WTC11 (cell line): ENCODE data around the gene CGNL1.

ENCODE experiments used
- CREB1 ChIP-seq: sonication (generic); formaldehyde crosslinking; IDR thresholded peaks from 2 replicates; pipeline ENCODE4 v1.8.0; 2023; ENCODE audit warnings: mild to moderate bottlenecking, missing genetic modification reagents
- CTCF ChIP-seq: fragments of 200-600 bp; IDR thresholded peaks from 2 replicates; pipeline ENCODE4 v1.8.0; 2022; ENCODE audit warnings: antibody characterized with exemption
- ZNF232 ChIP-seq: sonication (generic); formaldehyde crosslinking; IDR thresholded peaks from 2 replicates; pipeline ENCODE4 v1.8.0; 2022; ENCODE audit warnings: mild to moderate bottlenecking, missing genetic modification reagents
- ZSCAN18 ChIP-seq: fragments of 250-450 bp; sonication (Bioruptor Pico); IDR thresholded peaks from 2 replicates; pipeline ENCODE4 v2.1.2; 2022; ENCODE audit warnings: mild to moderate bottlenecking, moderate library complexity

DNA sequence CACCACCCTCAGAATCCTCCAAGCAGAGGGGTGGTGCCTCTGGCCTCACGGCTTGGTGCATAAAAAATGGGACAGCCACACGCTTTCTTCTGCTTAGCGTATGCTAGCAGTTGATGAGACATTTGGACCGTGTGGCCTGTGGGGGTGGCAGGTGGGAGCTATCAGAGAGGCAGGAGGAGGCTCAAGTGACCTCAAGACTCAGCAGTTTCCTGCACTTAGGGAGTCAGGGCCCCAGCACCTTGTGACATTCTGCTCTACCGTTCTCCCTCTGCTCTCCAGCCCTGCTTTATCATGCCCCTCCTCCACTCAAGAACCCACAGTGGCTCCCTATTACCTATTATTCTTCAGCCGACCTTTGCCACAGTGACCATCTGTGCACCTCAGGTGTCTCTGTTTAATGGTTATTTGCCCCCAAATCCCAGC lies 41.0 kb upstream of the CGNL1 start:
- TF ChIP-seq CTCF (no peak), CREB1 (CRISPR knock-in tag) (no peak), ZNF232 (CRISPR knock-in tag) (no peak), ZSCAN18 (CRISPR knock-in tag) (no peak)
